CD4-positive, alpha-beta T cell treated with Interleukin-15 for 1 hour (primary cell): ENCODE results near the gene TCEA2.

Source experiments
- DNase-seq: peaks from one replicate; pipeline ENCODE4 v3.0.0-alpha.2; 2020

Gene TCEA2

DNA sequence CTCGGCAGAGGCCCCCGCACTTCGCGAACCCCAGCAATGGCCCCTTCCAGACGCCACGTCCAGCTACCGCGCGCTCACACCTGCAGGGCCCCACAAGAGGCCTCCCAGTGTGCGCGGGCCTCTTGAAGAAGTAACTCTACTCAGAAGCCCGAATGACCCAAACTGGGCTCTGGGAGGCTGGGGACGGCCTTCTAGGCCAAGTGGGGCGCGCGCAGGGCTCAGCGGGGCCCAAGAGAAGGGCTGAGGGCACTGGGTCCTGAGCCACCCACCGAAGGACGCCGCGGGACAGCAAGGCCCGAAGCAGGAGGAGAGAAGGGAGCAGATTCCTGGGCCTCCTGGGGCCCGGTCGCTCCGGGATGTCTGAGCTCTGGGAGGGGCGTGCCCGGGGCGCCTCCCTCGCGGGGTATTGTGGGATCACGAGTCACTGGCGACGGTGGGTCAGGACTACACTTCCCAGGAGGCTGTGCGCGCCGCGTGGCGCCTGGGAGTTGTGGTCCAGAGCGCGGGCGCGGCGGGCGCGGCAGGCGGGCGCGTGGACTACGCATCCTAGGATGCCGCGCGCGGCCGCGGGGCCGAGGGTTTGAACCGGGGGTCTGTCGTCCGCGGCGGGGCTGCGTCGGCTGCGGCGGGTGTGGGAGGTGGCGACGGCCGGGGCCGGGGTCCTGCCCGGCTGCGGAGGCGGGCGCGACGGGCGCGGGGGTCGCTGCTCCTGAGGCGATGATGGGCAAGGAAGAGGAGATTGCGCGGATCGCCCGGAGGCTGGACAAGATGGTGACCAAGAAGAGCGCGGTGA is at the start of gene TCEA2:
TCEA2 (plus strand) TSS at position 603 of the 793 bp plus-strand sequence; CDS start at position 718, 115 bp downstream.
- DNase-seq, result peak; percentile 92

DNA sequence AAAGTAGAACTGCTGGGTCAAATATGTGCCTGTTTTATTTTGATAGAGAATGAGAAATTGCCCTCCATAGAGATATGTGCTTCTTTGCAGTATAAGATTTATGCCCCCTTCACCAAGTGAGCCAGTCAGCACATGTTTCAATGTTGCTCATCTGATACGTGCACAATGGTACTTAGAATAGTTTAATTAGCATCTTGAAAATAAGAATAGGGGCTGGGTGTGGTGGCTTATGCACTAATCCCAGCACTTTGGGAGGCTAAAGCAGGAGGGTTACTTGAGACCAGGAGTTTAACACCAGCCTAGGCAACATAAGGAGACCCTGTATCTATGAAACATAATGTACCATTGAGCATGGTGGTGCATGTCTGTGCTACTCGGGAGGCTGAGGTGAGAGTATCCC is 47.4 kb upstream of the TCEA2 start:
- no peak for DNase-seq

DNA sequence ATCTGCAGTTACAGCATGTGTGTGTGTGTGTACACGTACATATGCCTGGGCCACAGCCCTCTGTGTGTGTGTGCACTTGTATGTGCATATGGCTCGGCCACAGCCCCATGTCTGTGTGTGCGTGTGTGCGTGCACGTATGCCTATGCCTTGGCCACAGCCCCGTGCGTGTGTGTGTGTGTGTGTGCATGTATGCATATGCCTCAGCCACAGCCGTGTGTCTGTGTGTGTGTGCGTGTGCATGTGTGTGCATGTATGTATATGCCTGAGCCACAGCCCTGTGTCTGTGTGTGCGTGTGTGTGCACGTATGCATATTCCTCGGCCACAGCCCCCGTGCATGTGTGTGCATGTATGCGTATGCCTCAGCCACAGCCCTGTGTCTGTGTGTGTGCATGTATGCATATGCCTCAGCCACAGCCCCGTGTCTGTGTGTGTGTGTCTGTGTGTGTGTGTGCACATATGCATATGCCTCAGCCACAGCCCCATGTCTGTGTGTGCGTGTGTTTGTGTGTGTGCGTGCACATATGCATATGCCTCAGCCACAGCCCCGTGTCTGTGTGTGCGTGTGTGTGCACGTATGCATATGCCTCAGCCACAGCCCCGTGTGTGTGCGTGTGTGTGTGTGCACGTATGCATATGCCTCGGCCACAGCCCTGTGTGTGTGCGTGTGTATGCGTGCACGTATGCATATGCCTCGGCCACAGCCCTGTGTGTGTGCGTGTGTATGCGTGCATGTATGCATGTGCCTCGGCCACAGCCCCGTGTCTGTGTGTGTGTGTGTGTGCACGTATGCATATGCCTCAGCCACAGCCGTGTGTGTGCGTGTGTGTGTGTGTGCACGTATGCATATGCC is 41.6 kb upstream of the TCEA2 start:
- DNase-seq, result no peak

DNA sequence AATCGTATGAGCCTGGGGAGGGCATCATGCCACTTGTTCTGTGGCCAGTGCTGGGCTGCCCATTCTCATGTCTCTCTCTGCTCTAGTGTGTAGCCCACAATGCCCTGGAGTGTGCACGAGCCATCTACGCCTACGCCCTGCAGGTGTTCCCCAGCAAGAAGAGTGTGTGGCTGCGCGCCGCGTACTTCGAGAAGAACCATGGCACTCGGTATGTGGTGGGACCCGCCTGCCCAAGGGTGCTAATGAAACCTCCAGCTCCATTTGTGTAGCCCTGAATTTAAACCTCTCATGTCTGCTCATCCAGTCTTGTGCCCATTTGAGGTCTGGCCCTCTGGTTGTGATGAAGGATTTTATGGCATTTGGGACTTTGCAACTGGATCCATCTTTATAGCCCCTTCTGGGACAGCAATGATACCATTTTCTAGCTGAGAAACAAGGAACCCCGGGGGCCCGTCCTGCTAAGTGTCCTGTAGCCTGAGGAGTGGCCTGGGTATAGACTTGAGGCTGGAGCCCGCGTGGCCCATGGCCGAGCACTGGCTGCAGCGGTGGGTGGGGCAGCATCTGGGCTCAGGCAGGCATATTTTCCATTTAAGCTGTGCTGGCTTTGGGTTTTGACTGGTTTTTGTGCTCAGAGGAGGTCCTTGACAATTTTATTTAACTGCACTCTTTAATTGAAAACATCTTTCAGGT is 40.2 kb upstream of the TCEA2 start:
- DNase-seq, result no peak

DNA sequence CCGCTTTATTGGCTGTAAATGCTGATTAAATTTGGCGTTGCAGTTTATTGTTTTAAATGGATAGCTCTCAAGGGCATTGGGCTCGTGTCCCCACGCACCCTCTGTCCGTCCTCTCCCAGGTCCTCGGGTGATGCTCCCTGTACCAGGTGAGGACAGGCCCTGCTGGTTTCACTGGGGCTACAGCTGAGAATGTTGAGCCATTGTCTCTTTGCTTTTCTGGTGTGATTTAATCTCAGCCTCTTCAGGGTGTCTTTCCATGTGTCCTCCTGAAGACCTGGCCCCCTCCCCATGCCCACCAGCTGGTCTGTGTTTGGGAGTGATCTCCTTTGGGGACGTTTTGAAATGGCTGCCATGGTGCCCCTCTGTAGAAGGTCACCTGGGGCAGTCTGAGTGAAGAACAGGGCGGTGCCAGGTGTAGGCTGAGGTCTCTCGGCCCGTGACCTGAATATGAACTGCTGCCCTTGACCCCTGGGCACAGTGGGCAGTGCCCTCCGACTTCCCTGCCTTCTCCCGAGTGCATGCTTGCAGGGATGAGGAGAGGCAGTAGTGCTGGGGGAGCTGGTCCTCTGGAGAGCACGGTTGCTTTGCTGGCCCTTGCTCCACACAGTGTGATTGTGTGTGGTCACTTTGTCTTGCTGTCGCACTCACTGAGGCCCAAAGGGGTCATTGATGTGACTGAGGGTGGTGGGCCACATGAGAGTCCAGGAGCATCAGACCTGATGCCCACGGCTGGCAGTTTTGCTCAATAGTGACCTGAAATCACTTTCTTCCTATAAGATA is 39.4 kb upstream of the TCEA2 start:
- DNase-seq, result no peak

DNA sequence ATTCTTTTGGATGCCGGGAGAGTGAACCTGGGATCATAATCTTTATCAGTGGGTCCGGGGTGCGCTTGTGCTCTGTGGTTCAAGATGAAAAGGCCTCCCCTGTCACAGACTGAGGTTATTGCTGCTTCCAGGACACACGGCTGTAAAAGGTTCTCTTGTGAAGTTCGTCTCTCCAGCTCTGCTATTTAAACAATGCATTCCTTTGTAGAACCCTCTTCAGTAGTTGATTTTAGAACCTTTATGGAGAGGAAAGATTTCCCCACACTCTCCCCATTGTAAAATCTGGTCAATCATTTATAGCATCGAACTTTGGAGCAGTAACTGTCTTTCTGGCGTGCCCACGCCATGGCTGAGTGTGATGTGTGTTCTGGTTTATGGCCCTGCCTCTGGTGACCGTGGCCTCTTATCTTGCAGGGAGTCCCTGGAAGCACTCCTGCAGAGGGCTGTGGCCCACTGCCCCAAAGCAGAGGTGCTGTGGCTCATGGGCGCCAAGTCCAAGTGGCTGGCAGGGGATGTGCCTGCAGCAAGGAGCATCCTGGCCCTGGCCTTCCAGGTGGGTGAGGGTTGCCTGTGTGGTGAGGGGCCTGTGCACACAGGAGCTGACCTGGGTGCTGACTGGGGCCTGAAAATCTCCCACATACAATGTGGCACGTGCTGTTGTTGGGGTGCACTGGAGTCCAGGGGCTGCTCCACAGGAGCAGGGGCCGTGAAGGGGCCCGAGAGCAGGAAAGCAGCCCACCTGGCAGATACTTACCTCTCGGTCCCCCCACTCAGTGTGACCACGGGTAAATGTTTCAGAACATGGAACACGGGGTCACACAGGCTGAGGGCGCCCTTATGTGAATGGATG is 38.6 kb upstream of the TCEA2 start:
- DNase-seq, result no peak

DNA sequence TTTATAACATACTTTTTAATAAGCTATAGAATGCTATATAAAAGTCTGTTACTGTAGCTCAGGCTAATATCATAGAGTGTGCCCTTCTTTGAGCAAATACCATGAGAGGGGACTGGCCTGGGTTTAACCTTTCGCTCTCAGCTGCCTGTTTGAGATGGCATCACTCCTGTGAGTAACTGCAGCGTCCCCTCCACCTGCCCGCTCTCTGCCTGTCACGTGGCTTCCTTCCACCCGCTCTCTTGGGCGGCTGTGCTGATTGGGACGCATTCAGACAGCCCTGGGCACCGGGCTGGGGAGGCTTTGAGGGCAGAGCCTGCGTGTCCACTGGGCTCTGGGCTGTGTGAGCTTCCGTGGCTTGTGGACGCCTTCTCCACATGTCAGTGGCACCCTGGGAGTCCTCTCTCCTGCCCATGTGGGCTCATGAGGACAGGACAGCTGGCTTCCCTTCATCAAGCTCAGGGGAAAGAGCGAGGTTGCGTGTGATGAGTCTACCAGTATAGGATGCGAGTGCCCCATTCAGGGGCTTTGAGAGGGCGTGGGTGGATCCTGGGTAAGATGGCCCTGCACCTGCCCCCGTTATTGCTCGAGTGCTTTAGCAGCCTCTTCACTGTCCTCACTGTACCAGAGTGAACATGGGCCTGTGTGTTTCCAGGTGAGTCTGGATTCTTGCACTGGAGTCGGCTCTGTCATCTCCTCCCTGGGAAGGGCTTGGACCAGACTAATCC is 37.7 kb upstream of the TCEA2 start:
- no peak for DNase-seq

DNA sequence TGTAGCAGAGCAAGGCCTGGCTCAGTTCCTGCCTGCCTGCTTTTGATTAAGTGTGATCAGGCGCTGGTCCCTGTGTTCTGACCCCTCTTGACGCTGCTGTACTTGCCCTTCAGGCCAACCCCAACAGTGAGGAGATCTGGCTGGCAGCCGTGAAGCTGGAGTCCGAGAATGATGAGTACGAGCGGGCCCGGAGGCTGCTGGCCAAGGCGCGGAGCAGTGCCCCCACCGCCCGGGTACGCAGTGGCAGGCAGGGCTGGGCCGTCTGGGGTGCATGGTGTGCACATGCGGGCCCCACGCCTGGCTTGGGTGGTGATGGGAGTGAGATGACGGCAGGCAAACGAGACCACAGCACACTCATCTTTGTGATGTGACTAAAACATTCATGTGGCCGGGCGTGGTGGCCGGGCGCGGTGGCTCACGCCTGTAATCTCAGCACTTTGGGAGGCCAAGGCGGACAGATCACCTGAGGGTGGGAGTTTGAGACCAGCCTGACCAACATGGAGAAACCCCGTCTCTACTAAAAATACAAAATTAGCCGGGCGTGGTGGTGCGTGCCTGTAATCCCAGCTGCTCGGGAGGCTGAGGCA is 37.1 kb upstream of the TCEA2 start:
- DNase-seq, result no peak

DNA sequence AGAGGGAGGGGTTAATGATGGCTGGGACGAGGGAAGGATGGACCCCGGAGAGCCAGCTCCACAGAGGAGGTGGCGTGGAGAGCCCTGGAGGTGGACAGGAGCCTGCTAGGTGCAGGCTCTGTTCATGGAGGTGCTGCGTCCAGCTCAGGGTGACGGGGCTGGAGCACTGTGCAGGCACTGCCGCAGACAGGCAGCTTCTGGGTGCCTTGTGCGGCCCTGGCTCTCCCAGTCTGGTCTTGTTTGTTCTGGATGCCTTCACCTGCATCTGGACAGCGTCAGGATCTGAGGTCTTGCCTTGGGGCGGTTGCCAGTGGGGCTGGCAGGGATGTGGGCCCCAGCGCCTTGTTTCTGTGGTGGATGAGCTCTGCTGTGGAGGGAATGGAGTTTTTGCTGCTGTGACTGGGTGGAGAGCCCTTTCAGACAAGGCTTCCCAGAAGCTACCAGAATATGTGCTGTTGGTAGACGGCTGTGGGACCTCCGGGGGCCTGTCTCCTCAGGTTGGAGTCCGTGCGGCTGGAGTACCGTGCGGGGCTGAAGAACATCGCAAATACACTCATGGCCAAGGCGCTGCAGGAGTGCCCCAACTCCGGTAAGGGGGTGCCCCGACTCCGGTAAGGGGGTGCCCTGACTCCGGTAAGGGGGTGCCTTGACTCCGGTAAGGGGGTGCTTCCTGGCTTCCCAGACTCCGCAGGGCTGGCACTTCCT is 34.9 kb upstream of the TCEA2 start:
- DNase-seq, result no peak

DNA sequence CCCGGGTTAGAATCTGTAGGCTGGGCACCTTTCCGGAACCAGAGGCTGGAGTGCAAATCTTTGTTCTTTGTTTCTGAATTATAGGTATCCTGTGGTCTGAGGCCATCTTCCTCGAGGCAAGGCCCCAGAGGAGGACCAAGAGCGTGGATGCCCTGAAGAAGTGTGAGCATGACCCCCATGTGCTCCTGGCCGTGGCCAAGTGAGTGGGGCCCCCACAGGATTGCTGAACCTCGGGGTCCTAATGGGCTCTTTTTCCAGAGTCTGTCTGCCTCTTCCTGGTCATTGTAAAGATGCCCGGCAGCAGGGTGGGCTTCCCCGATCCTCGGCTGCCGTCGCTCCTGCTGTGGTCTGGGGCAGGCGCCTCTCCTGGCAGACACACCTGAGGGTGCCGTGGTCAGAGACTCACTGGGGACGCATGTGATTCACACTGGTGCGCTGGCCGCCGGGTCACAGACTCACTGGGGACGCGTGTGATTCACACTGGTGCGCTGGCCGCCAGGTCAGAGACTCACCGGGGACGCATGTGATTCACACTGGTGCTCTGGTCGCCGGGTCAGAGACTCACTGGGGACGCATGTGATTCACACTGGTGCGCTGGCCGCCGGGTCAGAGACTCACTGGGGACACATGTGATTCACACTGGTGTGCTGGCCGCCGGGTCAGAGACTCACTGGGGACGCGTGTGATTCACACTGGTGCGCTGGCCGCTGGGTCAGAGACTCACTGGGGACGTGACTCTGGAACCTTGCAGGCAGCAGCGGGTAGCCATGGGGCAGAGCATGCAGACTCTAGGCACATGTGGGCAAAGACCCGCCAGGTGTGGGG is 33.5 kb upstream of the TCEA2 start:
- DNase-seq, result no peak

DNA sequence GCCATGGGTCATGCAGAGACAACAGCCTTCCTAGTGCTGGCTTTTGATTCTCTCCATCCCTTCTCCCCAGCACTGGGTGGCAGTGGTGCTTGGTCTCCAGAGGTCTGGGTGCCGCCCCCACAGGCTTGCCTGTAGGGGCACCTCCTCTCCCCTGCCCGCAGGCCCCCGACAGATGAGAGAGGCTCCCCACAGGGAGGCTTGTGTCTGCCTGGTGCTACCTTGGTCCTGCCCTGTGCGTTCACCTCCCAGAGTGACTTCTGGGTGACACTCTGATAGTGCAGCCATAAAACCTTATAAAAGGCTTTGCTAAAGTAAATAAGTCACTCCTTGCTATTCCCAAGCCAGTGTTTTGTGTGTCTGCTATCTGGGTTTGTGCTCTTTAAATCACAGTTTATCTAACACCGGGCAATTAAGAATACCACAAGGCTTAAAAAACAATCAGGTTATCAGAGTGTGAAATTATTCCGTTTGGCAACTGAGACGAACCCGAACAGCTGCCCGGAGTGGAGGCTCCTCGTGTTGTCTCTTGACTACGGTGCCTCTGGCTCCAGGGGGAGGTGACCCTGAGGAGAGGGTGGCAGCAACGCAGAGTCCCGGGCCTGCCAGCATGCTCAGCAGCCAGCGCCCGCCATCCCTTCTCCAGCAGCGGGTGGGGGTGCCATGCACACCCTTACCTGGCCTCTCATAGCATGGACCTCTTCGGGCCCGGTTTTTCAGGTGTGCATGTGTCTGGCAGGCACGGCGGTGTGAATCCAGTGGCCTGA is 32.4 kb upstream of the TCEA2 start:
- no peak for DNase-seq

DNA sequence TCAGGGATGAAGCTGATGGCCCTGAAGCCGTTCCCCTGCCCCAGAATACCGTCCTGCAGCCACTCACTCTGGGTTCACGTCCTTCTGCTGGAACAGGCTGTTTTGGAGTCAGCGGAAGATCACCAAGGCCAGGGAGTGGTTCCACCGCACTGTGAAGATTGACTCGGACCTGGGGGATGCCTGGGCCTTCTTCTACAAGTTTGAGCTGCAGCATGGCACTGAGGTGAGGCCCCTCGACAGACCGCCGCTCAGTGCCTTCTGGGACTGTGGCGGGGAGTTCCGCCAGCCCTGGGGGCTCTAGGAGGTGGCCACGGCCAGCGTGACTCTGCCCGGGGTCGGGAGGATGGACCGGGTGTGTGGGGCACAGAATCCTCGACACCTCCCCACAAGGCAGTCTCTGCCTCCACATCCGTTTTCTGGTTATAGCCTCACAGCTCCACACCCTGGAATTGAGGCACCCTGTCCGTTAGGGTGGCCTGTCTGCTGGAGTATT is 31.1 kb upstream of the TCEA2 start:
- no peak for DNase-seq

DNA sequence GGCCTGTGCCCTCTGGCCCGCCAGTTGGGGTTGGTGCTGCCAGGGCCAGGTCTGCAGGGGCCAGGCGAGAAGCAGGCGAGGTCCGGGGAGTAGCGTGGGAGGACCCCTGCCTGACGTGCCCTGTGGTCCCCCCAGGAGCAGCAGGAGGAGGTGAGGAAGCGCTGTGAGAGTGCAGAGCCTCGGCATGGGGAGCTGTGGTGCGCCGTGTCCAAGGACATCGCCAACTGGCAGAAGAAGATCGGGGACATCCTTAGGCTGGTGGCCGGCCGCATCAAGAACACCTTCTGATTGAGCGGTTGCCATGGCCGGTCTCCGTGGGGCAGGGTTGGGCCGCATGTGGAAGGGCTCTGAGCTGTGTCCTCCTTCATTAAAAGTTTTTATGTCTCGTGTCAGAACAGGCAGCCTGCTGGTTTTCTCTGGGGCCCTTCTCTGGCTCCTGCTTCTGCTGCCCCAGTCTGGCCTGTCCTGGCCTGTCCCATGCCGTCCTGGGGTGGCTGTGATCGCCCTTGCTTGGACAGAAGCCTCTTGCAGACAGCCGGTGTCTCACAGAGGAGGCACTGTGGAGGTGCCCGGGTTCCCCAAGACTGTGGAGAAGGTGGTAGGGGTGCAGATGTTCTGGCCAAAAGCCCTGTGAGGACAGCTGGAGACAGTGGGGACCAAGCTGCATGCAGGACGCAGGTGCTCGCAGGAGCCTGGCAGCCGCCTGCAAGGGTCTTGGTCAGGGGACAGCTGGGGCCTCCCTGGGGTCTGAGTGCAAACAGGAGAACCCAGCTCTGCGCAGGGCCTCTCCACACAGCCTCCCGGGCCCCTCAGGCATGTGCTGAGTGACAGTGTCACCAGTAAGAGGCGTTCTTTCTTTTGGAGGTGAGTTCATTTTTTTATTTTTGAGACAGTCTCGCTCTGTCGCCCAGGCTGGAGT is 30.0 kb upstream of the TCEA2 start:
- DNase-seq, result no peak

DNA sequence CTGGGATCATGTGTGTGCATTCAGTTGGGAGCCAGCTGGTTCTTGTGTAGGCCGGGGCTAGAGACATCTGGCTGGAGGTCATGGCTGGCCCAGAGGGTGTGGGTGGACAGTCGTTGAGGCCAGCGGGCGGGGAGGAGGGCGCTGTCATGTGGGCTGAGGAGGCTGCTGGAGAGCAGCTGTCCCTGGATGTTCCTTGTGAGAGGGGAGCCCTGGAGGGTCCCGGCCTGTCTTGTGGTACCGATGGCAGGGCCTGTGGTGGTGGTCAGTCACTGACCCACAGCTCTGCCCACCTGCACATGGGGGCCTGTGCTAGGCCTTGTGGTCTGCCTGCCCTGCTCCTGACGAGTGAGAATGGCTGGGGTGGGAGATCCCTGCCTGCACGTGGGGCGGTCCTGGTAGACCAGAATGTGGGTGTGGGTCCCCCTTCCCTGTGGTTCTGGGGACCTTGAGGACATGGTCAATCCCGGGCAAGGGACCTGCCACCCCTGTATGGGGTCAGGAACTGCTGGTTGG is 29.0 kb upstream of the TCEA2 start:
- DNase-seq, result no peak

DNA sequence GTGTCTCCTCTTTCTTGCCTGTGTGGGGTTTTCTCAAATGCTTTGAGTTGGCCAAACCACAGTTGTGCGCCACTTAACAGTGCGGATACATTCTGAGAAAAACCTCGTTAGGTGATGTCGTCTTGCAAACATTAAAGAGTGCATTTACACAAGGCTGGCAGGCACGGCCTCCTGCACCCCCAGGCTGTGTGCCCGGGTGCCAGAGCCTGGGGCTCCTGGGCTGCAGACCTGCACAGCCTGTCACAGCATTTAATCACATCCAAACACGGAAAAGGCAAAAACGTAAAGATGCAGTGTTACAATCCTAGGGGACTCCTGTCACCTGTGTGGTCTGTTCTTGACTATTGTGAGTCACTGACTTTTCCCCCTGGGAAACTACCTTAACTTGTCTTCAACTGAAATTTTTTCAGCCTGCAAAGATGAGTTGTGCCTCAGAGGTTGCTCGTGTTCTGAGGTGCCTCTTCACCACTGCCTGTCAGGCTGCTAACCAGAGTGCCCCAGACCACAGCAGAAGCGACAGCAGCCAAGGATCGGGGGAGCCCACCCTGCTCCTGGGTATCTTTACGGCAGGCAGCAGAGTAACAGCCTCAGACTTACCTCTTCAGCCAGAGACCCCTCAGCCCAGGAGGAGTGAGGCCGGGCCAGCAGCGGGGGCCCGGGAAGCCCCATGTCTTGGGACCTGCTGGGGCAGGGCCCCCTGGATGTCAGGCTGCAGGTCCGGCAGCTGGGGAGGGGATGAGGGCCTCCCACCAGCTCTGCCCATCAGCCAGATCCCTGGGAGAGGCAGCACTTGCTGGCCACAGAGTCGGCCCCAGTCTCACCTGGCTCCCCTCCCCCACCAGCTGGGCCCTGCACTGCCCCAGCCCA is 27.7 kb upstream of the TCEA2 start:
- DNase-seq, result peak; percentile 24

DNA sequence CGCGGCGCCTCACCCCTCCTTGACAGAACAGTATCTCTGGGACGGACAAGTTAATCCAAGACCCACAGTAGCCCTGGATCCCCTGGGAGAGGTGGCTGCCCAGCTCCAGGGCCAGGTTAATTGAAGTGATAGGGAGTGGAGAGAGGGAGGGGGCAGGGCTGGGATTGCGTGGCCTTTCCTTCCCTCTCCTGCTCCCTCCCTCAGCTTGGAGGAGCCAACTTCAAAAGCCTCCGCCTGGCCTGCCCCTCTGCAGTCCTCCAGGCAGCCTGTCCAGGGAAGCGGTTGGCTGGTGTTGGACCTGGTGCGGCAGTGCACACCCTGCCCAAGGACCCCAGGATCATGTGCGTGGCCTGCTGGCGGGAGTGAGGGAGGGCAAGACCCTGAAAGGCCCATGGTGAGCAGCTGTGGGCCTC is 27.1 kb upstream of the TCEA2 start, which contains the start of gene C20orf204:
C20orf204 (plus strand) TSS at position 250 of the 413 bp plus-strand sequence; CDS start at position 392, 142 bp downstream.
- DNase-seq, result no peak
